Stimulated activated CD4-positive, alpha-beta T cell treated with anti-CD3 and anti-CD28 coated beads, Interleukin-4, amount 100 ng/mL, for 4 hours (primary cell): ENCODE results near the gene CHST3.
"Not testable (repeated sequence)": the region's sequence is repeated elsewhere in the genome, so short reads cannot be mapped to it uniquely, and the experiment has no call there.

ENCODE experiments used
- DNase-seq, 2 experiments: peaks; one replicate each; pipeline ENCODE4 v3.0.0-alpha.2; 2020

The CHST3 gene

GRCh38 chr10:71974489-71975021 is 10.4 kb downstream of the CHST3 start:
- peak; percentile 31 to 61 for DNase-seq

DNA sequence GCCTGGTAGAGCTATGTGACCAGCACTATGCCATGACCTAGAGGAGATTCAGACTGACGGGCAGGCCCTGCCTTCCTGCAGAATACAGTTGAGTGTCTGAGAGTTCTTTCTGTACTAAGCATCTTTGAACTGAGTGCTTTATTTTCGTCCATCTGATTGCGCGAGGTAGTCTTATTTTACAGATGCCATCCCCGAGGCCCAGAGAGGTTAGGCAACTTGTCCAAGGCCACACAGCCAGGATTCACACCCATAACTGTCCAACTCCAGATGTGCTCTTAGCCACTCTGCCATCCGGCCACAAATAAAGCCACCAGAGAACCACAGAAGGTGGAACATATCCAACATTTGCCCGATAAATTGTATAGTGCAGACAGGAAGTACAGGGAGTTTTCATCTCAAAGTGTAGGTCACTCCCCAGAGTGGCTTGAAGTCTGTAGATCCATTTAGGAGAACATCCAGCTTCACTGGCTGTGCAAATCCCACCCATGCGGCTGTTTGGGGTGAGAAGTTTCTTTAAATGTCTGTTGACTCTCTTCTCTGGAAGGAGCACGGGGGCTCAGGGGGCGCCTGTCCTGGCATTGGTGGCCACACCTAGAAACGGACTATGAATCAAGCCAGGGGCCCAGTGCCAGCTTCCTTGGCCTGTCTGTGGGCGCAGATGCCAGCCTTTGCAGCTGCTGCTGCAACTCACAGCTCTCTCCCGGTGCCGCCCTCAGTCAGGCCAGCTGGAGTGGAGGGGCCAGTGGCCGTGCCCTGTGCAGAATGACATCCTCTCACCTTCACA is 11.1 kb downstream of the CHST3 start:
- no peak for DNase-seq

DNA sequence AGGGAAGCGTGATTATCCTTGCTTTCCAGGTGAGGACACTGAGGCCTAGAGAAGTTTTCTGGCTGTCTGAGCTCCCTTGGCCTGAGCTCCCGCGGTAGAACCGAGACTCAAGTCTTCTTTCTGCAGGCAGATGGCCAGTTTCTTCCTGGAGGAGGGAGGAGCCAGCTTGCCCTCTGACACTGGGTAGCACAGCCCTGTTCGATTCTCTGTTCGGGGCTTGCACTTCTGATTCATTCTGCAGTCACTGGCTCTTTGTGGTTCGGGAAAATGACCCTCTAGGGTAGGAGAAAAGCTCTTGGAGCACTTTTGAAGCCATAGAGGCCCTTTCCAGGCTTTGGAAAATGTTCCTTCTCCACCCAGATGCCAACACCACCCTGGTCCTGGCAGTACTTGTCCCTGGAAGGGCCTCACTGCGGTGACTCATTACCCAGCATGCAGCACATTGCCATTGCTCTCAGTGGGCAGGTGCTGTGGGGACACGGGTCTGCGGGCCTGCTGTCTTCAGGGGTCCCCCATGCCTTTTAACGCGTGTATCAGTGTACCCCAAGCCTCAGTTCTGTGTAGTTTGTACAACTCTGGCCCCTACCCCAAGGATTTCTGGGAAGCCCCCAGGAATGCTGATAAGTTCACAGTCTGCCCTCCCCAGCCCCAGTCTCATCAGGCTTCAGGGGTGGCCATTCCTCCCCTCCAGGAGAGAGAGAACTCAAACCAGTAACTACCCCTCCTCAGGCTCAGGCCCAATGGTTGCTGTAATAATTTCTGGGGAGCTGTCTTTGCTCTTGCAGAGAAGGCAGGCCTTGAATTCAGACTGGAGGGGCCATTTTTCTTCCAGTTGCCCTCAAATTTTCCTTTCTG is 11.9 kb downstream of the CHST3 start:
- DNase-seq, result no peak

GRCh38 chr10:71977614-71977903 is 13.4 kb downstream of the CHST3 start:
- DNase-seq, result not testable (repeated sequence)

DNA sequence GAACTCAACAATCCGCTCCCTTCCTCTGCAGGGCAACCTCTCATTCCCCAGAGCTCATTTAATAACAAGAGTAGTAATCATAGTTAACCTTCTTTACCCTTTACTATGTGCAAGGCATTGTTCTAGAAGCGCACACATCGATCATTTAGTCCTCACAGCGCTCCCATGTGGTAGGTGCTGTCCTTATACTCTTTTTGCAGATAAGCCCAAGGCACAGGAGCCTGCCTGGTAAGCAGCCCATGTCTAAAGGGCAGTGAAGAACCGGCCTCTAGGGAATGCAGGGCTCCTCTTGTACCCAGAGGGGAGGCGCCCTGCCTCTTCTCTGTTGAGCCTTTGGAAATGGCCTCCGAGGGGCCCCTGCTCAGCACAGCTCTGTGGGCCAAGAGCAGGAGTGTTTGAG is 14.3 kb downstream of the CHST3 start:
- DNase-seq, result no peak

DNA sequence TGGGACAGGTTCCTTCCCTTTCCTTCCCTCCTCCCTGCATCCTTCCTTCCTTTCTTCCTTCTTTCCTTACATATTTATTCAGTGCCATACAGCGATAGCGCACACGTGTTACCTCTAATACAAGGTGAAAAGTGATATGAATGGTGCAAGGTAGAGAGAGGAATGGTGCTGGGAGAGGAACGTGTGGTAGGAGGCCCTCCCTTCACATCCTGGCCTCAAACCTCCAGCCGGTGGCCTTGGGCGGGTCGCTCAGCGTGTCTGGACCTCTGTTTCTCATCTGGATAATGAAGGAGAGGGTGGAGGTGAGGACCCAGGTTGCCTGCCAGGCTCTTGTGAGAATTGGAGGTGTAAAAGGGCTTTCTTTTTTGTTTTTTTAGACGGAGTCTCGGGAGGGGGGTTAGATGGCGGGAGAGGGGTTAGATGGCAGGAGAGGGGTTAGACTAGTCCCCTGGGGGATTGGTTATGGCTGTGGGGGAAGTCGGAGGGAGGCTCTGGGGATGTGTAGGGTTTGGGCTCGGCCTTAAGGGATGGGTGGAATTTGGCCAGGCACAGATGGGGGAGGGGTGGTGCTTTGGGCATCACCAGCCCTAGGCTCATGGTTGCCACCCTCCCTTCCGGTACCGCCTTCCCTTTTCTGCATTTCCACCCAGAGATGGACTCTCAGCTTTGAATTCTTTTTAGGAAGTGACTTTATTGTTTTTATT is 14.9 kb downstream of the CHST3 start:
- DNase-seq, result no peak

DNA sequence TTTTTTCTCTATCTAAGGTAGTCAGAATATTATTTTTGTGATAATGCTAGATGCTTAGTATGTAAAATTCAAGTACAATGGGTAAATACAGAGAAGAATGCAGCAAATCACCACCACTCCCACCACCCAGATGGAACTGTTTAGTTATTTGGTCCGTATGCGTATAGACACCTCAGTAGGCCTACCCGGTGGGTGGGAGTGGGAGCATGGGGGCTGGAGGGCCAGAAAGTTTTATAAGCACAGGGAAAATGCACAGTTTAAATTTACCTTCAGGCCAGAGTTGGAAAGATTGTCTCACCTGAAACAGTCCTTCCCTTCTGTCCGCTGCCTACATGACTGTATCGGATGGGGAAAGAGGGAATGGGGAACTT is 15.5 kb downstream of the CHST3 start:
- no peak for DNase-seq

DNA sequence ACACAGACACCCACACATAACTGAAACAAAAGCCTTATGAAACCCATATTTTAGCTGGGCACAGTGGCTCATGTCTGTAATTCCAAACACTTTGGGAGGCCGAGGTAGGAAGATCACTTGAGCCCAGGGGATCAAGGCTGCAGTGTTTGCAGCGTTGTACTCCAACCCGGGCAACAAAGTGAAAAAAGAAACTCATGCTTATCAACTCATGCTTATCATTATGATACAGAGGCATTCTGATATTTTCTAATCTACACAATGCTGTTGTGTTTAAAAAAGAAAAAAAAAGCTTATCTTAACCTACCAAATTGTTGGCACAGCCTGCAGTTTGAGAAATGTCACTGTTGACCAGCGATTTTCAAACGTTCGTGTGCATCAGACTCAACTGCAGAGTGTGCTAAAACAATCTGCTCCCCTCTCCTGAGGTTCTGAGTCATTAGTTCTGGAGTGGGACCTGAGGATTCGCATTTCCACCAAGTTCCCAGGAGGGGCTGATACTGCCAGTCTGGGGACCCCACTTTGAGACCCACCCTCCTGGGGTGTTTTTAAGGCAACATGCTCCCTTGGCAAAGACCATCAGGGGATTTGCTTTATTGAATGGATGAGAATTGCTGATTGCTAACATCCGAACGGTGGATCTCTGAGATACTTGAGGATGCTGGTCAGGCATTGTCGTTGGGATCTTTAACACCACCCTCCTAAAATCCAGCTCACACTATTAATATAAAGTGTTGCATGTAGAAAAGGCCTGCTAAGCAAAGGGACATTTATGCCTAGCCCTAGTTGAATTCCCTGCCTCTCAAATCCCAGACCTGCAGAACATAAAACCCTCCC is 16.2 kb downstream of the CHST3 start:
- no peak for DNase-seq

GRCh38 chr10:71981015-71981875 is 17.1 kb downstream of the CHST3 start:
- no peak for DNase-seq

DNA sequence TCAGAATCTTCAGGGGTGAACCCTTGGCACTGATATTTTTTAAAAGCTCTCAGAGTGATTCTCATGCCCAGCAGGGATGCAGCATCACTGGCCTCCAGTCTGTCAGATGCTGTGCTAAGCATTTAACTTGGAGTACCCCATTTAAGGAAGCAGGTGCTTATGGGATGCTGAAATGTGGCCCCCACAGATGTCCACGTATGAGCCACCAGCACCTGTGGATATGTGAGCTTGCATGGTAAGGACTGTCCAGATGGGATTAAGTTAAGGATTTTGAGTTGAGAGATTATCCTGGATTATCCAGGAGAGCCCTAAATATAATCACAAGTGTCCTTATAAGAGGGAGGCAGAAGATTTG is 17.7 kb downstream of the CHST3 start:
- DNase-seq, result no peak

- no peak for DNase-seq
Observed at GRCh38 chr10:71982269-71983178, 18.3 kb downstream of the CHST3 start.

- DNase-seq, result no peak
Observed at GRCh38 chr10:71984126-71984808, 20.1 kb downstream of the CHST3 start.

DNA sequence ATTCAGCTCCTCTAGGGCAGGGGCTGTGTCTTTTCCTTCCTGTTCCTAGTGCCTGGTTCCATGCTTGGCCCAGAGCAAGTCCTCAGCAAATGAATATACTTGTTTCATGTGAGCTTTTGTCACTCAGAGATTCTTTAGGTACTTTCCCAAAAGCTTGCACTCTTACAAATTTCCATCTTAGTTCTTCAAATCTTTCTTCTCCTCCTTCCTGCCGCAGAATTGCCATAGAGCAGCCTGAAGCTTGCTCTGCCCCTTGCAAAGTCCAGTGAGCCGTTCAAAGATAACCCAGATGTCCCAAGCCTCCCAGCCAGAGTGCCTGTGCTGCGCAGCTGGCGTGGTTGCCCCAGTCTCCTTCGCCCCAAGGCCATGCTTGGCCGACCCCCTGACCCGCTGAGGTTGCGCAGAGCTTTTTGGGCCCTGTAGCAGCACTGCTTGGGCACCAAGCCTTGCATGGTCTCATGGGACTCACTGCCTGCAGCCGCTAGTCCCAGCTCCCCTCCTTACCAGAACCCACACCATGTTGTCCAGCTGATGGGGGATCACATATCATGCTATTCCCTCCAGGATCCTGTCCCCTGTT is 20.7 kb downstream of the CHST3 start:
- DNase-seq, result no peak

- no peak for DNase-seq
Observed at GRCh38 chr10:71985542-71986250, 21.5 kb downstream of the CHST3 start.

- not testable (repeated sequence) for DNase-seq
Observed at GRCh38 chr10:71988895-71989294, 24.7 kb downstream of the CHST3 start.

- no peak for DNase-seq
Observed at GRCh38 chr10:71989661-71990454, 25.7 kb downstream of the CHST3 start.

- no peak for DNase-seq
Observed at GRCh38 chr10:71990706-71991269, 26.6 kb downstream of the CHST3 start.

- no peak for DNase-seq
Observed at GRCh38 chr10:71995449-71995848, 31.3 kb downstream of the CHST3 start.
